Prostate gland (tissue), 2 donors: Measurements from ENCODE around the gene MT1G. TPM values are rescaled to one million over a fixed set of nuclear protein-coding genes. Genes with fewer than 3 reads are reported as not detected.

ENCODE experiments used
- DNase-seq: peaks from one replicate; pipeline ENCODE4 v3.0.0-alpha.2; 2019; ENCODE audit warnings: low spot score
- H3K27ac ChIP-seq, 2 donors: fragments of 200-600 bp; sonication (generic); 2 replicates each; pipeline ENCODE4 v1.5.1; 2017 to 2019
- H3K27me3 ChIP-seq: fragments of 200-600 bp; sonication (generic); replicated peaks from 2 replicates; pipeline ENCODE4 v1.5.1; 2019; ENCODE audit not compliant: insufficient read depth
- H3K36me3 ChIP-seq, 2 donors: fragments of 200-600 bp; sonication (generic); 1 replicate in 1 of 2; 2 replicates in 1 of 2; pipeline versions ENCODE4 v1.5.1 to v1.8.1; 2017 to 2019
- H3K4me1 ChIP-seq: fragments of 200-600 bp; sonication (generic); replicated peaks from 2 replicates; pipeline ENCODE4 v1.5.1; 2019
- H3K4me3 ChIP-seq, 2 donors: fragments of 200-600 bp; sonication (generic); 2 replicates each; pipeline ENCODE4 v1.5.1; 2017 to 2019
- H3K9me3 ChIP-seq: fragments of 200-600 bp; sonication (generic); 2 replicates; pipeline ENCODE4 v1.5.1; 2017
- CTCF ChIP-seq, 4 experiments: fragments of 200-600 bp in 2 of 4; fragments of 450-650 bp in 2 of 4; sonication (generic) in 2 of 4; IDR thresholded peaks; 1 replicate in 3 of 4; 2 replicates in 1 of 4; pipeline ENCODE4 v1.5.1; 2016 to 2019; ENCODE audit warnings: antibody characterized with exemption in 4 of 4, mild to moderate bottlenecking in 2 of 4, moderate library complexity in 2 of 4
- POLR2A ChIP-seq: fragments of 450-650 bp; IDR thresholded peaks from one replicate; pipeline ENCODE4 v1.6.1; 2016; ENCODE audit warnings: antibody characterized with exemption, mild to moderate bottlenecking
- POLR2AphosphoS5 ChIP-seq: sonication (generic); formaldehyde crosslinking; IDR thresholded peaks from one replicate; pipeline ENCODE4 v1.6.1; 2017; ENCODE audit warnings: antibody characterized with exemption
- WGBS: methylation state at CpG from one replicate; pipeline ENCODE4 v1.1.5; 2018; 5-methylcytosine and 5-hydroxymethylcytosine counted together
- intact Hi-C: fragments of 100-400 bp; cut with DNase I; formaldehyde crosslinking; loops from one replicate; pipeline ENCODE4 v1.14.2; 2022
- total RNA-seq, 2 donors: library from RNA; depleted of rRNA; stranded (reverse); fragments of >200 nt; gene quantifications; one replicate each; pipeline ENCODE4 v1.1.0, GENCODE V29; 2016

Gene MT1G
- total RNA-seq, 2 donors from 2014 or later, result 189 to 745 TPM

GRCh38 chr16:56635441-56635967 is 32.4 kb downstream of the MT1G start:
- peak overlapping the region in 1 of 2 donors; percentile 4 for H3K4me3 ChIP-seq
- WGBS, result 17% methylated on average over 39 of the region's 40 CpGs
- H3K36me3 ChIP-seq, result no peaks in the 10 kb centered on the region
- intact Hi-C loops, result no loop called here
- H3K27ac ChIP-seq, result no peak overlapping the region
- no peaks in the 10 kb centered on the region for H3K9me3 ChIP-seq
- no peaks in the 10 kb centered on the region for H3K4me1 ChIP-seq
- peaks cover 4% of the 10 kb centered on the region for H3K27me3 ChIP-seq
- no peak for DNase-seq
- TF ChIP-seq POLR2A, result no peak
- no peak for TF ChIP-seq CTCF (IDR thresholded peaks at IDR 0.05)
- no peak for TF ChIP-seq POLR2AphosphoS5

- Histone ChIP-seq H3K4me1 (no peaks in the 10 kb centered on the region), H3K9me3 (no peaks in the 10 kb centered on the region), H3K27me3 (peaks cover 4% of the 10 kb centered on the region), H3K4me3 (peak overlapping the region in 1 of 2 donors; percentile 4), H3K27ac (no peak overlapping the region), H3K36me3 (no peaks in the 10 kb centered on the region)
- no peak for DNase-seq
- 39% methylated on average over 47 of the region's 47 CpGs for WGBS
- intact Hi-C loops, result no loop called here
- TF ChIP-seq CTCF (IDR thresholded peaks at IDR 0.05) (no peak), POLR2A (no peak), POLR2AphosphoS5 (no peak)
Observed at GRCh38 chr16:56634715-56635440, 33.0 kb downstream of the MT1G start.

GRCh38 chr16:56633535-56633934 is 34.3 kb downstream of the MT1G start:
- Histone ChIP-seq H3K27ac (no peak overlapping the region), H3K9me3 (no peaks in the 10 kb centered on the region), H3K4me1 (no peaks in the 10 kb centered on the region), H3K4me3 (no peak overlapping the region), H3K27me3 (peaks cover 4% of the 10 kb centered on the region), H3K36me3 (no peaks in the 10 kb centered on the region)
- TF ChIP-seq CTCF (IDR thresholded peaks at IDR 0.05) (no peak), POLR2AphosphoS5 (no peak), POLR2A (no peak)
- no peak for DNase-seq
- intact Hi-C loops, result no loop called here
- WGBS, result 67% methylated on average over 7 of the region's 7 CpGs

- no peak for DNase-seq
- TF ChIP-seq CTCF (IDR thresholded peaks at IDR 0.05), result no peak
- no peak for TF ChIP-seq POLR2AphosphoS5
- no peak for TF ChIP-seq POLR2A
- intact Hi-C loops, result no loop called here
- WGBS, result 67% methylated on average over 6 of the region's 6 CpGs
- H3K9me3 ChIP-seq, result no peaks in the 10 kb centered on the region
- no peaks in the 10 kb centered on the region for H3K36me3 ChIP-seq
- no peaks in the 10 kb centered on the region for H3K4me1 ChIP-seq
- H3K27me3 ChIP-seq, result peaks cover 4% of the 10 kb centered on the region
- H3K27ac ChIP-seq, result peak overlapping the region; percentile 61 to 67
- H3K4me3 ChIP-seq, result peak overlapping the region; percentile 43 to 48
Observed at GRCh38 chr16:56632848-56633365, 35.0 kb downstream of the MT1G start.
